ENCODE measurements around the gene ITGBL1.

The ITGBL1 gene

DNA sequence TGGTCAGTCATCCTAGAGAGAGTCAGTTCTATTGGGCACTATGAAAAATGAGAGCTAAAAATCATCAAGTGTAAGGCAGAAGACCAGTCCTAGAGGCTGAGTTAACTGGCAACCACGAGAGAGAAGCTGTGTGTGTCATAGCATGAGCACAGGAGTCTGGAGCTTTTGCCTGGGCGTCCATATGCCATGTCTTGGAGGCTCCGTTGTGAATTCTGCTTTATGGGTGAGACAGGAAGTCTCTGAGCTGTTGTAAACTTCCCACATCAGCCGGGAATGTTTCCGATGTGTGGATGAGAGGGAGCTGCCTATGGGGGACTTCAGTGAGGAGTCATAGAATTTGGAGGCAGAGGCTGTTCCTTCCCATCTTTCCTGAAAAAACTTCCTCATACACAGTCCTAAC is 120.0 kb downstream of the ITGBL1 start:
- TF ChIP-seq, protein P1, sequence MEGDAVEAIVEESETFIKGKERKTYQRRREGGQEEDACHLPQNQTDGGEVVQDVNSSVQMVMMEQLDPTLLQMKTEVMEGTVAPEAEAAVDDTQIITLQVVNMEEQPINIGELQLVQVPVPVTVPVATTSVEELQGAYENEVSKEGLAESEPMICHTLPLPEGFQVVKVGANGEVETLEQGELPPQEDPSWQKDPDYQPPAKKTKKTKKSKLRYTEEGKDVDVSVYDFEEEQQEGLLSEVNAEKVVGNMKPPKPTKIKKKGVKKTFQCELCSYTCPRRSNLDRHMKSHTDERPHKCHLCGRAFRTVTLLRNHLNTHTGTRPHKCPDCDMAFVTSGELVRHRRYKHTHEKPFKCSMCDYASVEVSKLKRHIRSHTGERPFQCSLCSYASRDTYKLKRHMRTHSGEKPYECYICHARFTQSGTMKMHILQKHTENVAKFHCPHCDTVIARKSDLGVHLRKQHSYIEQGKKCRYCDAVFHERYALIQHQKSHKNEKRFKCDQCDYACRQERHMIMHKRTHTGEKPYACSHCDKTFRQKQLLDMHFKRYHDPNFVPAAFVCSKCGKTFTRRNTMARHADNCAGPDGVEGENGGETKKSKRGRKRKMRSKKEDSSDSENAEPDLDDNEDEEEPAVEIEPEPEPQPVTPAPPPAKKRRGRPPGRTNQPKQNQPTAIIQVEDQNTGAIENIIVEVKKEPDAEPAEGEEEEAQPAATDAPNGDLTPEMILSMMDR (IDR thresholded peaks at IDR 0.05; ENCODE audit: borderline replicate concordance, insufficient read depth, low read depth, low read length), result no peak

DNA sequence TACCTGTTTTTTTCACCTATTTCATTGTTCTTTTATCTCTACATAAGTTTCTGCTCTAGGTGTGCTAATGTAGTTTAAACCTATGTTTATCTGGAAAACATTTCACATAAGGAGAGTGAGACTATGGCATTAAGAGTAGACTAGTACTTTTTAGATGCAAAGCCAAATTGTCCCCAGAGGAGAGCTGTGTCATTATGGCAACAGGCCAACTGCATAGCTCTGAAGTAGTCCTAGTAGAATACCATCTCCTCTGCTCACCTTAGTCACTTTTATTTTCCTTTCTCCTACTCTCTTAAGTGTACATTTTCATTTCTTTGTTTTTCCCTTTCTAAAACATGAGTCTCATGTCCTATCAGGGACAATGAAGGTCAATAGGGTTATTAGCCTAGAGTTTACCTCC is 123.1 kb downstream of the ITGBL1 start:
- TF ChIP-seq, protein P1 (IDR thresholded peaks at IDR 0.05; ENCODE audit: borderline replicate concordance, insufficient read depth, low read depth, low read length), result no peak

More for the DNA sequence above, 120.0 kb downstream of the ITGBL1 start:
- no peak overlapping the region for H3K4me3 ChIP-seq (ENCODE audit: low read depth, low read length)

DNA sequence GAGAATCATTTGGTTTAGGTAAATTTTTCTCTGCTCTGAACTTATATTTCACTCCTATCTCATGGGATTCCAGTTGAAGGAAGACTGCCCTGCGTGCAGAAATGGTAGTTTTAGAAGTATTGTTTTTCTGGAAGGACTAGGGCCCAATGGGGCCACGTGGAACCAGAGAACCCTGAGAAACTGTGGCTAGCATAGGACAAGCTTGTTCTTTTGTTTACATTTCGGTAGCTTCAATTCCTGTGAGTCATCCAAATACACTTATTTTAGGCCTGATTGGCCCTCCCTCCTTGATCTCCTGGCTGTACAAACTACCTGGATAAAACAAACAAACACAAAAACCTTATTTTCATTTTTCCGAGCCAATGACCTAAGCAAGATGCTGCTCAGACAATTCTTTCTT is 124.0 kb downstream of the ITGBL1 start:
- H3K4me3 ChIP-seq (ENCODE audit: low read depth, low read length), result no peak overlapping the region
- TF ChIP-seq, protein P1 (IDR thresholded peaks at IDR 0.05; ENCODE audit: borderline replicate concordance, insufficient read depth, low read depth, low read length), result no peak

More for the DNA sequence above, 123.1 kb downstream of the ITGBL1 start:
- H3K4me3 ChIP-seq (ENCODE audit: low read depth, low read length), result no peak overlapping the region

DNA sequence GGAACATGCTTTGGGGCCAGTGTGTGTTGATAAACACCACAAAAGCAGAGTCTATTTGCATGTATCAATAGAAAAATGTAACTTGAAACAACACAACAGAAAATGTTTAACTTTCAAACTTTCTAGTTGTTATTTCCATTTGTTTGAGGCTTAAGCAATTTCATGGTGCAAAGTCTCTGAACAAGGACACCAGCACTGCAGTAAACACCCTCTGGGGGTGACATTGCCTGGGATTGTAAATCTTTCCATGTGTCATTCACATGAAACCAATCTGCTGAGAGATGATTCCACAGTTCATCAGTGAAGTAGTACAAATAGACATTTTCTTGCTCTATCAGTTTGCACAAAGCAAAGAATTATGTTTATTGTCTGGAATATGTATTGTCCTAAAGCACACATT is 124.5 kb downstream of the ITGBL1 start:
- H3K4me3 ChIP-seq (ENCODE audit: low read depth, low read length), result no peak overlapping the region
- TF ChIP-seq, protein P1 (IDR thresholded peaks at IDR 0.05; ENCODE audit: borderline replicate concordance, insufficient read depth, low read depth, low read length), result no peak

DNA sequence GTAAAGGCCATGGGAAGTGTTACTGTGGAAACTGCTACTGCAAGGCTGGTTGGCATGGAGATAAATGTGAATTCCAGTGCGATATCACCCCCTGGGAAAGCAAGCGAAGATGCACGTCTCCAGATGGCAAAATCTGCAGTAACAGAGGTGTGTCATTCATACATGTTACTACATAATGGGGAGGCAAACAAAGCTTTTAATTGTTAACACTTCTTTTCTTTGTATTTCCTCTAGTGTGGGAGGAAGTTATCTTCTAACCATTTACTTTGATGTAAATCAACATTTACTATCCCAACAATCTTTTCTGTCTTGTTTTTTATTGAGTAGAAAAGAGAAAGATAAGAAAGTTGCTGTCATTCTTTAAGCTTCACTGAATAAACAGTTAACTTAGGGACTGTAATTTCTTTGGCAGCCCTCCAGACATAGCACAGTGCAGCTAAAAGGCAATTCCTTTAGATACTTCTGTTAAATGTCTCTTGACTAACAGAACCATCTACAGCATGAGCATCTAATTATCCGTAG is 126.9 kb downstream of the ITGBL1 start:
- no peak overlapping the region for H3K4me3 ChIP-seq (ENCODE audit: low read depth, low read length)
- TF ChIP-seq, protein P1 (IDR thresholded peaks at IDR 0.05; ENCODE audit: borderline replicate concordance, insufficient read depth, low read depth, low read length), result no peak

DNA sequence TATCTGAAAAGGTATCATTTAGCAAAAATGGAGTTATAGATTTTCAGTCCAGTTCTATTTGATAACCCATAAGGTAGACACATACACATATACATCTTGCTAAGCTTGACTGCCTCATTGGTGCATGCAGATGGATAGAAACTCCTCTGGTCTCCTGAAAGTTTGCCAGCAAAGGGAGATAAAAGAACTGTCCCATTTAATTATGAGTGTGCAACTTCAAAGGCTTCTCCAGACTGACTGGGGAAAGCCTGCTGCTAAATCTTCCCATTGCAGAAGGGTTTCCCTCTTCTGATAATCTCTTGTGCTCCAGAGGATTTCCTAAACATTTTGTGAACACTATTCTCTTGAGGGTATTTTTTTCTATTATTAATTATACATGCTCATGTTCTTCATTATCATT is 131.9 kb downstream of the ITGBL1 start:
- TF ChIP-seq, protein P1 (IDR thresholded peaks at IDR 0.05; ENCODE audit: borderline replicate concordance, insufficient read depth, low read depth, low read length), result no peak

DNA sequence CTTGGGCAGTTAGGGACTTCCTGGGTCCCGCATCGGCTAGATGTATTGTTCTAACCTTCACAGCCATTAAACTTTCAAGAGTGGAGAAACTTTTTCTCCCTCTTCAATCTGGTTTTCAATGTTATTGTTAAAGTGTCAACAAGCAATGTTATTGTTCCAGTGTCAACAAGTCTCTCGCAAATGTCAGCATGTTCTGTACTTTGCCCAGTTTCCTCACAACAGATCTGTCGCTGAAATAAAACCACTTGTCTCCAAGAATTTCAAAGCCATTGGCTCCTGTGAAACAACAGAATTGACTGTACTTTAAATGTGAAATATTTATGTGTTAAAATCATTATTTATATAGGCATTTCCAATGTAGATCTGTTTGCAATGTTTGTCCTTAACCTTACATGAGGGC is 138.0 kb downstream of the ITGBL1 start:
- TF ChIP-seq, protein P1 (IDR thresholded peaks at IDR 0.05; ENCODE audit: borderline replicate concordance, insufficient read depth, low read depth, low read length), result no peak
- H3K4me3 ChIP-seq (ENCODE audit: low read depth, low read length), result no peak overlapping the region

More for the DNA sequence above, 131.9 kb downstream of the ITGBL1 start:
- H3K4me3 ChIP-seq (ENCODE audit: low read depth, low read length), result no peak overlapping the region
